Activated naive CD8-positive, alpha-beta T cell treated with anti-CD3 and anti-CD28 coated beads for 36 hours (primary cell): ENCODE results near the gene TRIP12. TPM values are rescaled to one million over a fixed set of nuclear protein-coding genes. Genes with fewer than 3 reads are reported as not detected.
A peak's percentile ranks its signal among the peaks of the same experiment; 100 is the strongest.
"Not testable (repeated sequence)": the region's sequence is repeated elsewhere in the genome, so short reads cannot be mapped to it uniquely, and the experiment has no call there.

Experiments used
- DNase-seq: peaks from one replicate; pipeline ENCODE4 v3.0.0; 2021
- H3K27ac Mint-ChIP-seq: one replicate; pipeline ENCODE4 v1.8.0; 2022; ENCODE audit warnings: mild to moderate bottlenecking, moderate library complexity, mixed read lengths
- H3K27me3 Mint-ChIP-seq: one replicate; pipeline ENCODE4 v1.8.0; 2022; ENCODE audit warnings: mild to moderate bottlenecking, mixed read lengths
- H3K36me3 Mint-ChIP-seq: one replicate; pipeline ENCODE4 v1.8.0; 2021; ENCODE audit warnings: mild to moderate bottlenecking, mixed read lengths
- H3K4me1 Mint-ChIP-seq: one replicate; pipeline ENCODE4 v1.8.0; 2021; ENCODE audit warnings: mixed read lengths
- H3K4me3 Mint-ChIP-seq: one replicate; pipeline ENCODE4 v1.8.0; 2022; ENCODE audit warnings: mild to moderate bottlenecking, moderate library complexity, mixed read lengths
- H3K9me3 Mint-ChIP-seq: one replicate; pipeline ENCODE4 v1.8.0; 2022; ENCODE audit warnings: mixed read lengths
- total RNA-seq, 2 experiments: library from RNA; stranded (reverse); gene quantifications; one replicate each; pipeline ENCODE4 v1.2.3, GENCODE V29; 2021

The TRIP12 gene
- 100 to 1,000 TPM; 227 to 262 TPM for total RNA-seq

DNA sequence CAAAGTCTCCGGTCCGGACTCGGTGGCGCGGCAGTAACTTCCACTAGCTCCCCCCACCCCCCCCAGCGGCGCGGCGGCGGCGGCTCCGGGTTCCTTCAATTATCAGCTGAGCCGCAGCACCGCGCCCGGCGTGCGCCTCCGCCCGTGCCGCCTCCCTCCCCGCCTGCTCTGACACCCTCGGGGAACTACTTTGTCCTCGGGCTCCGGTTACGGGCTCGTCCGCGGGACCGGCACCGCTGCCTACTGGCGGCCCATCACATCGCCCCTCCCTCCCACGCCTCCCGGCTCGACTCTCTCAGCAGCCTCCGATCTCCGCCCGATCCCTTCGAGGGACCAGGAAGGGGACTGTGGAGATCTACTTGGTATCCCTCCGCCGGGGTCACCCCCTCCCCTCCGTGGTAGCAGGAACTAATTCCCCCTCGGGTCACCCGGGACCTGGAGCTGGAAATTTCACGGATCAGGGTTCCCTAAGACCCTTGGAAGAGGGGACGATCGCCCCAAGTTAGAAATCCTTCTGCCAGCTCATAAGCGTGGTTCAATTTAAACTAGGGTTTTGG lies at the start of gene TRIP12:
TRIP12 (minus strand) TSS at position 118 of the 557 bp plus-strand sequence. CDS start 41,930 bp downstream, outside the sequence.
- peaks cover 5% of the 10 kb centered on the region for H3K9me3 Mint-ChIP-seq
- H3K4me3 Mint-ChIP-seq, result peak within 1 kb of the TSS; percentile 98
- H3K27ac Mint-ChIP-seq, result peak within 1 kb of the TSS; percentile 99
- DNase-seq, result peak; percentile 89
- H3K4me1 Mint-ChIP-seq, result peaks cover 28% of the 10 kb centered on the region
- peaks cover 3% of the 10 kb centered on the region for H3K27me3 Mint-ChIP-seq
- peaks cover 36% of the 10 kb centered on the region for H3K36me3 Mint-ChIP-seq

DNA sequence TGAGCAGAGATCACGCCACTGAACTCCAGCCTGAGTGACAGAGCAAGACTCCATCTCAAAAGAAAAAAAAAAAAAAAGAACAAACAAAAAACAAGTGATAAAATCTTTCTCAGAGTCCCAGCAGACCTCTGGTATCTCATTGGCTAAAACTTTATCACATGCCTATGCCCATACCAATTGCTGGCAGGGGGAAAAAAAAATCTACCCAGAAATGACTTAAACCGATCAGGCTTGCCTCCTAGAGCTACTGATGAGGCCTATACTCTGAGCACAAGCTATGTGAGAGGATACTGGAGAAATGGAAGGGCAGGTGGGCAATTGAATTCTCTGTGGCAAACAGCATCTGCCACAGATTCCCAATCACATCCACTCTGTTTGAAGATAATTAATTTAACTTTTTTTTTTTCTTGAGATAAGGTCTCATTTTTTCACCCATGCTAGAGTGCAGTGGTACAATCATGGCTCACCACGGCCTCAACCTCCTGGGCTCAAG lies 49.5 kb upstream of the TRIP12 start:
- no peak overlapping the region for H3K27ac Mint-ChIP-seq
- no peak for DNase-seq
- H3K9me3 Mint-ChIP-seq, result no peaks in the 10 kb centered on the region
- no peaks in the 10 kb centered on the region for H3K27me3 Mint-ChIP-seq
- no peak overlapping the region for H3K4me3 Mint-ChIP-seq
- H3K36me3 Mint-ChIP-seq, result no peaks in the 10 kb centered on the region
- H3K4me1 Mint-ChIP-seq, result no peaks in the 10 kb centered on the region

DNA sequence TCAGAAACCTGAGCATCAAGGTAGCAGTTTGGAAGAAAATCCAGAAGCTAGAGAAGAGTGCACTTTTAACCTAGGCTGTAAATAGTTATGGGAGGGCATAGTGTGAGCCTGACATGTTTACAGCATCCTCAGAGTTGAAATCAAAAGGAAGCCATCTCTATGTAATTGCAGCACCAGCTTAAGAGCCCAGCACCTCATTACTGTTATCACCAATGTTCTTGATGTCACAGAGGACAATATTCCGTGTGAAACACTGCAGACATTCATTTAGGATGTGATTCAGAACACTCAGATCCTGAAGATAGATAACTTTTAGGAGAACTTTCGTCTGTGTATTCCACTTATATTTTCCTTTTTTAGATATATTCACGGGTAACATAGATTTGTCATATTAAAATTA lies 48.6 kb upstream of the TRIP12 start:
- Mint-ChIP-seq H3K27me3 (no peaks in the 10 kb centered on the region), H3K4me3 (no peak overlapping the region), H3K27ac (no peak overlapping the region), H3K36me3 (no peaks in the 10 kb centered on the region), H3K4me1 (no peaks in the 10 kb centered on the region), H3K9me3 (no peaks in the 10 kb centered on the region)
- DNase-seq, result no peak

DNA sequence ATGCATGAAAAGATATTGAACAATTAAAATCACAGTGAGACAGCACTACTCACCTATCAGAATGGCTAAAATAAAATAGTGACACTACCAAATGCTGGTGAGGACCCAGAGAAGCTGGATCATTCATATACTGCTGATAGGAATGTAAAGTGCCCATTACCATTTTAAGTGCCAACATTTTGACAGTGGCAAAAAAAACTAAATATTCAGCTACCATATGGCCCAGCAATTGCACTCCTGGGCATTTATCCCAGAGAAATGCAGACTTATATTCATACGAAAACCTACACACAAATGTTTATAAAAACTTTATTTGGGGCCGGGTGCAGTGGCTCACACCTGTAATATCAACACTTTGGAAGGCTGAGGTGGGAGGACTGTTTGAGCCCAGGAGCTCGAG lies 48.1 kb upstream of the TRIP12 start:
- no peaks in the 10 kb centered on the region for H3K36me3 Mint-ChIP-seq
- H3K9me3 Mint-ChIP-seq, result no peaks in the 10 kb centered on the region
- DNase-seq, result no peak
- H3K27me3 Mint-ChIP-seq, result no peaks in the 10 kb centered on the region
- H3K4me1 Mint-ChIP-seq, result no peaks in the 10 kb centered on the region
- no peak overlapping the region for H3K27ac Mint-ChIP-seq
- H3K4me3 Mint-ChIP-seq, result no peak overlapping the region

DNA sequence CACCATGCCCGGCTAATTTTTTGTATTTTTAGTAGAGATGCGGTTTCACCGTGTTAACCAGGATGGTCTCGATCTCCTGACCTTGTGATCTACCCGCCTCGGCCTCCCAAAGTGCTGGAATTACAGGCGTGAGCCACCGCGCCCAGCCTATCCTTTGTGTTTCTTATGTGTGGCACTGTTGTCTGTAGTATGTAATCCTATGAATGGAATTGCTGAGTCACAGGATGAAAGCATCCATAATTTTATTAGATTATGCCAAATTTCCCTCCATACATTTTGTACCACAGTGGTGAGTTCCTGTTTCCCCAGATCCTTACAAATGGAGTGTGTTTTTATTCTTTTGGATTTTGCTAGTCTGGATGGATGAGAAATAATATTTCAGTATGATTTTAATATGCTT lies 41.8 kb upstream of the TRIP12 start:
- H3K9me3 Mint-ChIP-seq, H3K27ac Mint-ChIP-seq, DNase-seq, H3K4me3 Mint-ChIP-seq, H3K27me3 Mint-ChIP-seq, H3K4me1 Mint-ChIP-seq, H3K36me3 Mint-ChIP-seq: not testable (repeated sequence)

DNA sequence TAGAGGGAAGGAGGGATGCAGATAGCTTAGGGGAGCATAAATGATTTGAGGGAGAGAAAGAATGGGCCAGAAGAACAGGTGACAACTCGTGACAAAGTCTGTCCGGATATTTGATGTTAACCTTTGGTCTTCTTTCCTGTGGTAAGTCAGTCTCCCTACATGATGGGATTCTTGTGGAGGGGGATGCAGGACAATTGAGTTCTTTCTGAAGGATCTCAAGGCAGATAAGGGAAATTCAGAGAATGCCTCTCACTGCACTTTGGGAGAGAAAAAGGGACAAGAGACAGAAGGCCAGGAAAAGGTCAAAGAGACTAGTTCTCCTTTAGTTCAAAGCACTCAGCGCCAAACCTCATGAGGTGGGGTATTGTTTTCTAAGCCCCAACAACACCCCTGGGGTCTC lies 34.7 kb upstream of the TRIP12 start:
- Mint-ChIP-seq H3K9me3 (no peaks in the 10 kb centered on the region), H3K36me3 (no peaks in the 10 kb centered on the region), H3K4me1 (no peaks in the 10 kb centered on the region), H3K27me3 (no peaks in the 10 kb centered on the region), H3K27ac (no peak overlapping the region), H3K4me3 (no peak overlapping the region)
- no peak for DNase-seq

DNA sequence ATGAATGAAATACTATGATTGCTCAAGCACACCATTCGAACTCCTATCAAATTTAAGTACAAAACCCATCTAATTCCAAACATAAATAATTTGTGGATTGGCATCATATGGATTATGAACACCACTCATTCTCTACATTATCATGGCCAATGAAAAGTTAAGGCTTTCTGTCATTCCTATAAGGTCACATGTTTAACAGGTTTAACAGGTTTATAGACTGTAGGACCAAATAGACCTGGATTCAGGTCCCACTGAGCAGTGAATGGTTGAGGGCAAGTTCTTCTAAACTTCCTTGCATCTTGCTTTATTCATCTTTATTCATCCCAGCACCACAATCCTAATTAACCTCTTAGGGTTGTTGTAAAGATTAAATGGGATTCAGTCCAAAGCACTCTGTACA lies 33.9 kb upstream of the TRIP12 start:
- Mint-ChIP-seq H3K36me3 (no peaks in the 10 kb centered on the region), H3K4me1 (no peaks in the 10 kb centered on the region), H3K4me3 (no peak overlapping the region), H3K27ac (no peak overlapping the region), H3K27me3 (no peaks in the 10 kb centered on the region), H3K9me3 (no peaks in the 10 kb centered on the region)
- no peak for DNase-seq

DNA sequence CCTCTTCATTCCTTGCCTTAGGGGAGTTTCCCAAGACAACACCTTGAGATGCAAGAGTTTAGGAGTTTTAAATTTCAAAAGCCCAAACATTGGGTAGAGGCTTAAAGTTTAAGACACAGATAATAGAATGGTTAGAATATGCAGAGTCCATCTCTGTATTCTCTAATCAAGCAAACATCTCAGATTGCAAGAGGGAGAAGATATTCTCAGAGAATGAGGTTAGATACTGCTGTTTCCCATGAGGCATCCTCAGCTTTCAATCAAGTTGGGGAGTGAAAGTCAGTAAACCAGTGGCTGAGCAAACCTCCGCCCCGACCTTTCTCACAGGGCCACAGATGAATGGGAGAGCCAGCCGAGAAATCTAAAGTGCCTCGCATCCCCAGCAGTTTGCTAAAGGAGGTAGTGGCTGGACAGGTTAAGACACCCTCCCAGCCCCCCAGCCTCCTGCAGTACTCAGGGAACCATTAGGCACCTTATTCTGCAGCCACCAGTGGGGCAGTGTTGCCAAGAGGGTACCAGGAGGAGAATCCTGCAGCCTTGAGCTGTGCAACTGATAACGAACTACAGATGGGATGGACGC lies 30.5 kb upstream of the TRIP12 start:
- DNase-seq, result no peak
- Mint-ChIP-seq H3K36me3 (no peaks in the 10 kb centered on the region), H3K27me3 (no peaks in the 10 kb centered on the region), H3K4me1 (peaks cover 5% of the 10 kb centered on the region), H3K4me3 (no peak overlapping the region), H3K9me3 (no peaks in the 10 kb centered on the region), H3K27ac (no peak overlapping the region)

DNA sequence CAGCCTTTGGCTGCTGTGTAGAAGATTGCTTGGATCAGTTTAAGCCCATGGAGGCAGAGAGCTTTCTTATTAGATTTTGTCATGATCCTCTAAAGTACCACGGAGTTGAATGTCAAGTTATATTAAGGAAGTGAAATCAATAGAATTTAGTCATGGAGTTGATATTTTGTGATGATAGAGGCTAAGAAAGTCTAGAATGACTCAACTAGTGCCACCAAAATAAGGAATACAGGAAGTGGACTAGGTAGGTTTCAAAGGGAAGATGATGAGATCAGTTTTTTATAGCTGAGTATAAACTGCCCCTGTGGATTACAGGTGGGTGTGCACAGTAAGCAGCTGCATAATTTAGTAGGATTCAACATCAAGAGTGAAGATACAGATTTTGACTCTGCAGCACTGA lies 25.7 kb upstream of the TRIP12 start:
- DNase-seq, result no peak
- Mint-ChIP-seq H3K27ac (no peak overlapping the region), H3K27me3 (no peaks in the 10 kb centered on the region), H3K4me3 (no peak overlapping the region), H3K4me1 (peaks cover 12% of the 10 kb centered on the region), H3K9me3 (no peaks in the 10 kb centered on the region), H3K36me3 (no peaks in the 10 kb centered on the region)

DNA sequence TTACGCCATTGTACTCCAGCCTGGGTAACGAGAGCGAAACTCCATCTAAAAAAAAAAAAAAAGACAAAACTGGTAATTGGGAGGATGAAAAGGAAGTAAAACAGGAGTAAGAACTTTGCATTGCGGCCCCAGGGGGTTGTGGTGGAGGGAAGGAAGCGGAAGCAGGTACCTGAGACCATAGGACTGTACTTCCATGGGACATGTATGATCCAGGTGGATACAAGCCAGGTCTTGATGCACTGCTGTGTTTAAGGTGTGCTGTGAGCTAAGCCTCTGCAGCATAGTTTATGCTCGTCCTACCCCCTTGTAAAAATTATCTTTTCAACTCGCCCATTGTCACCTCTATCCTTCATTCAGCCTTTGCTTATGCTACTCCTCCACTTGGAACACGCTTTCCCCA lies 24.2 kb upstream of the TRIP12 start:
- peaks cover 12% of the 10 kb centered on the region for H3K4me1 Mint-ChIP-seq
- H3K27ac Mint-ChIP-seq, result no peak overlapping the region
- H3K9me3 Mint-ChIP-seq, result no peaks in the 10 kb centered on the region
- no peak overlapping the region for H3K4me3 Mint-ChIP-seq
- H3K27me3 Mint-ChIP-seq, result no peaks in the 10 kb centered on the region
- no peak for DNase-seq
- no peaks in the 10 kb centered on the region for H3K36me3 Mint-ChIP-seq

DNA sequence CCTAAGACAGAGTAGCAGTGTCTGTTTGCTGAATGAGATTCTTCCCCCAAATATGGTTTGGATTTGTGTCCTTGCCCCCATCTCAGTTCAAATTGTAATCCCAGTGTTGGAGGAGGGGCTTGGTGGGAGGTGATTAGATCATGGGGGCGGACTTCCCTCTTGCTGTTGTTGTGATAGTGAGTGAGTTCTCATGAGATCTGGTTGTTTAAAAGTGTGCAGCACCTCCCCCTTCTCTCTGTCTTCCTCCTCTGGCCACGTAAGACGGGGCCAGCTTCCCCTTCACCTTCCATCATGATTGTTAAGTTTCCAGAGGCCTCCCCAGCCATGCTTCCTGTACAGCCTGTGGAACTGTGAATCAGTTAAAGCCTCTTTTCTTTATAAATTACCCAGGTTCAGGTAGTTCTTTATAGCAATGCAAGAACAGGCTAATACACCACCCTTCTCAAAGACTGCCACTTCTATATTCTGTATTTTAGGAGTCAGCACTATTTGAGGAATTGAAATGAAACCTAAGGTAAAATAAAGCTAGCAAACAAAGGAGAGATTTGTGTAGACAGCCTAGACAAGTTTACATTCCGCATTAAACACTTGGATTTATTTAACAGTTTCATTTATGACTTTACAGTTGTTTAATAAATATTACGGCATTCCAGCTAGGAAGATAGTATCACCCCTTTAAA lies 22.1 kb upstream of the TRIP12 start:
- H3K27ac Mint-ChIP-seq, result no peak overlapping the region
- no peak for DNase-seq
- H3K4me3 Mint-ChIP-seq, result no peak overlapping the region
- no peaks in the 10 kb centered on the region for H3K9me3 Mint-ChIP-seq
- H3K4me1 Mint-ChIP-seq, result peaks cover 12% of the 10 kb centered on the region
- no peaks in the 10 kb centered on the region for H3K36me3 Mint-ChIP-seq
- H3K27me3 Mint-ChIP-seq, result no peaks in the 10 kb centered on the region

DNA sequence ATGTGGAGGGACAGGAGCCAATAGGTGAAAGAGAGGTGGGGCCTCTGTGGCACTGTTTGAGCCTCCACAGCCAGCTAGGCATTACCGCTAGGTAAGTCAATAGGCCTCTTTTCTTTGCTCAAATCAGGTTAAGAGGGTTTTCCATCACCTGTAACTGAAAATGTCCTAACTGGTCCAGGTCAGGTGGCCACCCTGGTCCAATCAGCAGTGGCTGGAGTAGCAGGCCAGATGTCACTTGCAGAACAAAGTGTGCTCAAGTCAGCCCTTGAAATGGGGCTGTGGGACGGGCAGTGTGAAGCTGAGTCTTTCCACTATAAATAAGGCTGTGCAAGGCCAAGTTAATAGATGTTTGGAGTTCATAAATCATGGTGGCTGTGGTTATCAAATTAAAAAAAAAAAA lies 21.4 kb upstream of the TRIP12 start:
- Mint-ChIP-seq H3K9me3 (no peaks in the 10 kb centered on the region), H3K36me3 (no peaks in the 10 kb centered on the region), H3K4me1 (peaks cover 12% of the 10 kb centered on the region), H3K27ac (no peak overlapping the region), H3K4me3 (no peak overlapping the region), H3K27me3 (no peaks in the 10 kb centered on the region)
- DNase-seq, result no peak

DNA sequence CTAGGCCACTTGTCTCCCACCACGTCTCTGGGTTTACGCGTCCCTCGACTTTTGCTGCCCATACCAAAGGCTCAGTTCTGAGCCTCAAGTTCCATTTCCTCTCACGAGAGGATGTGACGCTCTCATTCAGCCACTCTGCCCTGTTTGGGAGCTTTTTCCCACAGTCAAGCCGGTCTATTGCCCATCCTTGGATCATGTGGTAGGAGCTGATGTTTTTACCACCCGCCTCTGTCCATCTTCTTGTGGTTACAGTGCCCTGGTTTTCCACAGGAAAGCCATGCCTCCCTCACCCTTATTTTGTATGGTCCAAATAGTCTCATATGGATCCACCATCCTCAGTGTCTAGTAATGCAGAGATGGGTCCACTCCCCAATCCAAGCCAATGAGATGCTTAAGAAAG lies 20.9 kb upstream of the TRIP12 start:
- no peaks in the 10 kb centered on the region for H3K9me3 Mint-ChIP-seq
- H3K36me3 Mint-ChIP-seq, result no peaks in the 10 kb centered on the region
- no peak overlapping the region for H3K27ac Mint-ChIP-seq
- peaks cover 10% of the 10 kb centered on the region for H3K4me1 Mint-ChIP-seq
- H3K27me3 Mint-ChIP-seq, result no peaks in the 10 kb centered on the region
- DNase-seq, result no peak
- H3K4me3 Mint-ChIP-seq, result no peak overlapping the region

DNA sequence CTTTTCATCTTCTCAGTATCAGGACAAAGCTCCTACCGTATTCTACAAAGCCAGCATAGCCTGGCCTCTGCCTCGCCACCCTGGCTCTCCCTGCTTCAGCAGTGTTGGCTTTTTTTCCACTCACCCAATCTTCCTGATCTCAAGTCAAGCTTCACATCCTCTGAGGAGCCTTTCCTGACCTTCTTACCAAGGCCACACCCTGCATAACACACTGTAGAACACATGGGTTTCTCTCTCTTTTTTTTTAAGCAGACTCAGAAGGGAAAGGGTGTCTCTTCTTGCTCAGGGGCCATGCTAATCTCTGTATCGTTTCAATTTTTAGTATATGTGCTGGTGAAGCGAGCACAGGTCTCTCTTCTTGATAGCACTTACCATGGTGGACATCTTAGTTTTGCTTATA lies 15.7 kb upstream of the TRIP12 start:
- Mint-ChIP-seq H3K4me3 (no peak overlapping the region), H3K36me3 (no peaks in the 10 kb centered on the region), H3K9me3 (no peaks in the 10 kb centered on the region), H3K27me3 (no peaks in the 10 kb centered on the region), H3K4me1 (no peaks in the 10 kb centered on the region), H3K27ac (no peak overlapping the region)
- DNase-seq, result no peak

DNA sequence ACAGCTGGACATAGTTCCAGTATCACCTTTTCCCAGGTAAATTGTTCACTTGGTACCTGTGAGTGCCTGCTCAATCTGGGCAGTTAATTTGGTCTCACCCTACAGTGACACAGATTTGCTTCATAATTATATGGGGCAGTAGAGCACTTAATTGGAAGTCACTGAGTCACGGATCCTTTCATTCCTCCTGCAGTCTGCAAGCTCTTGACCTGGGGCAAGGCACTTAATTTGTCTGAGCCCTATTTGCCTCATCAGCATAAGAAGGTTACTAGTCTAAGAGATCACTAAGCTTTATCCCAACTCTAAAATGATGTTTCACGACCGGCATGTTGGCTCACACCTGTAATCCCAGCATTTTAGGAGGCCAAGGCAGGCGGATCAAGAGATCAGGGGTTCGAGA lies 9.4 kb upstream of the TRIP12 start:
- H3K27me3 Mint-ChIP-seq, result no peaks in the 10 kb centered on the region
- no peak for DNase-seq
- peaks cover 12% of the 10 kb centered on the region for H3K4me1 Mint-ChIP-seq
- no peak overlapping the region for H3K4me3 Mint-ChIP-seq
- H3K27ac Mint-ChIP-seq, result no peak overlapping the region
- H3K9me3 Mint-ChIP-seq, result no peaks in the 10 kb centered on the region
- no peaks in the 10 kb centered on the region for H3K36me3 Mint-ChIP-seq

DNA sequence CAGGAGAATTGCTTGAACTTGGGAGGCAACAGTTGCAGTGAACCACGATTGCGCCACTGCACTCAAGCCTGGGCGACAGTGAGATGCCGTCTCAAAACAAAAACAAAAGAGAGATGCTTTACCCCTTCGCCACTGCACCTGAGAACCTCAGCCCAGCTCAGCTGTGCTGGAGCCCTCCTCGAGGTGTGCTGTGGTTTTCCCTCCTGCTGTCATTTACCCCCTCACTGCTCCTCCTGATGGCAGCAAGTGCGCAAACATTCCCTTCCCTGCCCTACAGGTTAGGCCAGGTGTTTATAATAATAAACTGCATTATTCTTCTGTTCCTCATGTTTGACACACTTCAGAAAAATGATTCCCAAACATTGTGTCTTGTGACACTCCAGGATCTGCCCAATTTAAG lies 8.8 kb upstream of the TRIP12 start:
- Mint-ChIP-seq H3K9me3 (no peaks in the 10 kb centered on the region), H3K27me3 (no peaks in the 10 kb centered on the region), H3K4me1 (peaks cover 12% of the 10 kb centered on the region), H3K36me3 (no peaks in the 10 kb centered on the region), H3K27ac (no peak overlapping the region), H3K4me3 (no peak overlapping the region)
- no peak for DNase-seq
